NCI-H1092 treated with DMSO at 0.1 percent for 48 hours (cell line): ENCODE results near the gene LGALS13.

Source experiments
- DNase-seq: peaks from one replicate; lab custom pipeline; 2025; lab: John Stamatoyannopoulos, UW

Gene LGALS13

GRCh38 chr19:39602224-39602623 is at the start of gene LGALS13:
Gene LGALS13 (plus strand): TSS chr19:39602524. CDS start chr19:39602569, 45 bp downstream.
- DNase-seq = no peak

- DNase-seq = no peak
Measured at GRCh38 chr19:39553082-39553652, 49.2 kb upstream of the LGALS13 start.

- DNase-seq = no peak
Measured at GRCh38 chr19:39554701-39555311, 47.5 kb upstream of the LGALS13 start.

GRCh38 chr19:39555883-39556282 is 46.4 kb upstream of the LGALS13 start:
- DNase-seq = no peak

GRCh38 chr19:39557811-39558623 is 44.3 kb upstream of the LGALS13 start:
- peak; percentile 49 for DNase-seq

- DNase-seq = no peak
Measured at GRCh38 chr19:39558624-39559117, 43.7 kb upstream of the LGALS13 start.

GRCh38 chr19:39563408-39563807 is 38.9 kb upstream of the LGALS13 start:
- no peak for DNase-seq

- no peak for DNase-seq
Measured at GRCh38 chr19:39566064-39566463, 36.3 kb upstream of the LGALS13 start.

GRCh38 chr19:39568604-39569003 is 33.7 kb upstream of the LGALS13 start:
- DNase-seq = no peak

- DNase-seq = no peak
Measured at GRCh38 chr19:39582442-39582841, 19.9 kb upstream of the LGALS13 start.

- DNase-seq = no peak
Measured at GRCh38 chr19:39582891-39583625, 19.3 kb upstream of the LGALS13 start.

- DNase-seq = no peak
Measured at GRCh38 chr19:39587496-39587895, 14.8 kb upstream of the LGALS13 start.

GRCh38 chr19:39588066-39588465 is 14.3 kb upstream of the LGALS13 start:
- DNase-seq = no peak

GRCh38 chr19:39590265-39590664 is 12.1 kb upstream of the LGALS13 start:
- no peak for DNase-seq

- DNase-seq = no peak
Measured at GRCh38 chr19:39592381-39592780, 9.9 kb upstream of the LGALS13 start.

GRCh38 chr19:39595950-39596349 is 6.4 kb upstream of the LGALS13 start:
- DNase-seq = no peak

- DNase-seq = no peak
Measured at GRCh38 chr19:39596911-39597310, 5.4 kb upstream of the LGALS13 start.

- no peak for DNase-seq
Measured at GRCh38 chr19:39599116-39599515, 3.2 kb upstream of the LGALS13 start.

- no peak for DNase-seq
Measured at GRCh38 chr19:39603825-39604224, 1.5 kb downstream of the LGALS13 start.

GRCh38 chr19:39607021-39607420 is 4.7 kb downstream of the LGALS13 start:
- DNase-seq = no peak

GRCh38 chr19:39607561-39607960 is 5.2 kb downstream of the LGALS13 start:
- DNase-seq = no peak

- DNase-seq = no peak
Measured at GRCh38 chr19:39613597-39613996, 11.3 kb downstream of the LGALS13 start.
